ENCODE measurements around the gene CCNYL1.

DNA sequence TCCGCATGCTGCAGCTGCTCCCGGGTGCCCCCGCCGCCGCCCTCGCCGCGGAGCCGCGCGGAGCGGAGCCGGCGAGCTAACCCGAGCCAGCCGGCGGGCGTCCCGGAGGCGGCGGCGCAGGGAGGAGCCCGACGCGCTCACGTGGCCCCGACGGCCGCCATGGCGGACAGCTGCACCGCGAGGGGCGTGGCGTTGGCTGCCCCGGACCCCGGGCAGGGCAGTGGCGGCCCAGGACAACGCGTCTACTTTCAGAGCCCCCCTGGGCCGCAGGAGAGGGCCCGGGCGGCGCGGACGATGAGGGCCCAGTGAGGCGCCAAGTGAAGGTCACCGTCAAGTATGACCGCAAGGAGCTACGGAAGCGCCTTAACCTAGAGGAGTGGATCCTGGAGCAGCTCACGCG is 30.0 kb upstream of the CCNYL1 start:
- TF ChIP-seq, protein P1, sequence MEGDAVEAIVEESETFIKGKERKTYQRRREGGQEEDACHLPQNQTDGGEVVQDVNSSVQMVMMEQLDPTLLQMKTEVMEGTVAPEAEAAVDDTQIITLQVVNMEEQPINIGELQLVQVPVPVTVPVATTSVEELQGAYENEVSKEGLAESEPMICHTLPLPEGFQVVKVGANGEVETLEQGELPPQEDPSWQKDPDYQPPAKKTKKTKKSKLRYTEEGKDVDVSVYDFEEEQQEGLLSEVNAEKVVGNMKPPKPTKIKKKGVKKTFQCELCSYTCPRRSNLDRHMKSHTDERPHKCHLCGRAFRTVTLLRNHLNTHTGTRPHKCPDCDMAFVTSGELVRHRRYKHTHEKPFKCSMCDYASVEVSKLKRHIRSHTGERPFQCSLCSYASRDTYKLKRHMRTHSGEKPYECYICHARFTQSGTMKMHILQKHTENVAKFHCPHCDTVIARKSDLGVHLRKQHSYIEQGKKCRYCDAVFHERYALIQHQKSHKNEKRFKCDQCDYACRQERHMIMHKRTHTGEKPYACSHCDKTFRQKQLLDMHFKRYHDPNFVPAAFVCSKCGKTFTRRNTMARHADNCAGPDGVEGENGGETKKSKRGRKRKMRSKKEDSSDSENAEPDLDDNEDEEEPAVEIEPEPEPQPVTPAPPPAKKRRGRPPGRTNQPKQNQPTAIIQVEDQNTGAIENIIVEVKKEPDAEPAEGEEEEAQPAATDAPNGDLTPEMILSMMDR (IDR thresholded peaks at IDR 0.05): no peak
- no peak for TF ChIP-seq POLR2A (IDR thresholded peaks at IDR 0.05)

Measured in right lobe of liver (tissue), 4 donors.